ENCODE results near the gene PLXNA4. TPM values are rescaled to one million over a fixed set of nuclear protein-coding genes. Genes with fewer than 3 reads are reported as not detected.
"Not testable (repeated sequence)": the region's sequence is repeated elsewhere in the genome, so short reads cannot be mapped to it uniquely, and the experiment has no call there.

The PLXNA4 gene
- total RNA-seq, 1 experiment from 2014 or later: 0.81 TPM

DNA sequence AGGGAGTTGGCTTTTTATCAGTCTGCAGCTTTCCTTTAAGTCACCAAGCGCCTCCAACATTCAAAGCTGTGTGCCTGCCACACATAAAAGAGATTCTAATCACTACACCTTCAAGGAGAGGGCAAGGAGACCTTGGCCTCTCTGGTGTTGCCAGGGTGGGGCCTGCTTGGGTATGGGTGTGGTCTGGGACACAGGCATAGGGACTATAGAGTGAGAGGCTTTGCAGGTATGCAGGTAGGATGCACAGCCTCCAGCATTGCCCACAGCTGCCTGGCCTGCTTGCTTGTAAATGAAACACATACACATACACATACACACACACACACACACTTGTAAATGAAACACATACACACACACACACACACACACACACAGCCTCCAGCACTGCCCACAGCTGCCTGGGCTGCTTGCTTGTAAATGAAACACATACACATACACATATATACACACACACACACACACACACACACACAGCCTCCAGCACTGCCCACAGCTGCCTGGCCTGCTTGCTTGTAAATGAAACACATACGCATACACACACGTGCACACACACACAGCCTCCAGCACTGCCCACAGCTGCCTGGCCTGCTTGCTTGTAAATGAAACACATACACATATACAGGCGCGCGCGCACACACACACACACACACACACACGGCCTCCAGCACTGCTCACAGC is 397.7 kb downstream of the PLXNA4 start:
- DNase-seq (ENCODE audit: low spot score); H3K27me3 Mint-ChIP-seq (ENCODE audit: low read depth): not testable (repeated sequence)

DNA sequence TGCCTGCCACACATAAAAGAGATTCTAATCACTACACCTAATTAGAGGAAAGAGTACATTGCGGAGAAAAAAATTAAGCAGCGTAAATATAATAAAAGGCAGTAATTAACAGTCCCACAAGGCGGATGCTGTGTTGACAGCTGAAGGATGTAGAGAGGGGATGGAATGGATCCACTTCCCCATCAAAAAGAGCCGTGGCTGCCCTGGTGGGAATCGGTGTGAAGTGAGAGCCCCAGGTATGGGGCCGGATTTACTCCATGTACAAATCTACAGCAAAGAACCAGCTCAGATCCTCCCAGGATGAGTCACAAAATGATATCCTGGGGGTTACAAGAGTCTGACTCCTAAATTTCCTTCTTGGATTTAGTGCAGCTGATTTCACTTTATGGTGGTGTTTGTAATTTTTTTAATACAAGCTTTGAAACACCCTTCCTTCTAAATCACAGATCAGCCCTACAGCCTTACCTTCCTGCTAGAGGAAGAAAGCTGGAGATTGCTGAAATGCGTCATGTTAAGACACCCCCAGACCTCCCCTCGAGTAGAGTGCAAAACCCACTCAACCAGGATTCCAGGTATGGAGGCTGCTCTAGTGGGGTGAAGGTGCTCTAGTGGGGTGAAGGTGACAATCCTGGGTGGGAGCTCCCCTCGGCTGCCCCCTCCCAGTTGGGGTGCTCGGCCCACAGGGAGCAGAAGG is 398.4 kb downstream of the PLXNA4 start:
- no peak overlapping the region for H3K27ac Mint-ChIP-seq
- H3K27me3 Mint-ChIP-seq (ENCODE audit: low read depth): no peaks in the 10 kb centered on the region
- TF ChIP-seq, protein P1, sequence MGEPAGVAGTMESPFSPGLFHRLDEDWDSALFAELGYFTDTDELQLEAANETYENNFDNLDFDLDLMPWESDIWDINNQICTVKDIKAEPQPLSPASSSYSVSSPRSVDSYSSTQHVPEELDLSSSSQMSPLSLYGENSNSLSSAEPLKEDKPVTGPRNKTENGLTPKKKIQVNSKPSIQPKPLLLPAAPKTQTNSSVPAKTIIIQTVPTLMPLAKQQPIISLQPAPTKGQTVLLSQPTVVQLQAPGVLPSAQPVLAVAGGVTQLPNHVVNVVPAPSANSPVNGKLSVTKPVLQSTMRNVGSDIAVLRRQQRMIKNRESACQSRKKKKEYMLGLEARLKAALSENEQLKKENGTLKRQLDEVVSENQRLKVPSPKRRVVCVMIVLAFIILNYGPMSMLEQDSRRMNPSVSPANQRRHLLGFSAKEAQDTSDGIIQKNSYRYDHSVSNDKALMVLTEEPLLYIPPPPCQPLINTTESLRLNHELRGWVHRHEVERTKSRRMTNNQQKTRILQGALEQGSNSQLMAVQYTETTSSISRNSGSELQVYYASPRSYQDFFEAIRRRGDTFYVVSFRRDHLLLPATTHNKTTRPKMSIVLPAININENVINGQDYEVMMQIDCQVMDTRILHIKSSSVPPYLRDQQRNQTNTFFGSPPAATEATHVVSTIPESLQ (CRISPR knock-in tag; IDR thresholded peaks at IDR 0.05): no peak
- TF ChIP-seq, protein P2, sequence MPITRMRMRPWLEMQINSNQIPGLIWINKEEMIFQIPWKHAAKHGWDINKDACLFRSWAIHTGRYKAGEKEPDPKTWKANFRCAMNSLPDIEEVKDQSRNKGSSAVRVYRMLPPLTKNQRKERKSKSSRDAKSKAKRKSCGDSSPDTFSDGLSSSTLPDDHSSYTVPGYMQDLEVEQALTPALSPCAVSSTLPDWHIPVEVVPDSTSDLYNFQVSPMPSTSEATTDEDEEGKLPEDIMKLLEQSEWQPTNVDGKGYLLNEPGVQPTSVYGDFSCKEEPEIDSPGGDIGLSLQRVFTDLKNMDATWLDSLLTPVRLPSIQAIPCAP (CRISPR knock-in tag; IDR thresholded peaks at IDR 0.05): no peak
- TF ChIP-seq NR1H2 (CRISPR knock-in tag; IDR thresholded peaks at IDR 0.05): no peak
- no peak for TF ChIP-seq ZBTB21 (CRISPR knock-in tag; IDR thresholded peaks at IDR 0.05; ENCODE audit: borderline replicate concordance)
- TF ChIP-seq ATF1 (CRISPR knock-in tag; IDR thresholded peaks at IDR 0.05): no peak
- no peak for TF ChIP-seq IRF2 (CRISPR knock-in tag; IDR thresholded peaks at IDR 0.05; ENCODE audit: borderline replicate concordance, low read depth)
- no peak for TF ChIP-seq ESRRA (CRISPR knock-in tag; IDR thresholded peaks at IDR 0.05; ENCODE audit: borderline replicate concordance)
- TF ChIP-seq, protein P3, sequence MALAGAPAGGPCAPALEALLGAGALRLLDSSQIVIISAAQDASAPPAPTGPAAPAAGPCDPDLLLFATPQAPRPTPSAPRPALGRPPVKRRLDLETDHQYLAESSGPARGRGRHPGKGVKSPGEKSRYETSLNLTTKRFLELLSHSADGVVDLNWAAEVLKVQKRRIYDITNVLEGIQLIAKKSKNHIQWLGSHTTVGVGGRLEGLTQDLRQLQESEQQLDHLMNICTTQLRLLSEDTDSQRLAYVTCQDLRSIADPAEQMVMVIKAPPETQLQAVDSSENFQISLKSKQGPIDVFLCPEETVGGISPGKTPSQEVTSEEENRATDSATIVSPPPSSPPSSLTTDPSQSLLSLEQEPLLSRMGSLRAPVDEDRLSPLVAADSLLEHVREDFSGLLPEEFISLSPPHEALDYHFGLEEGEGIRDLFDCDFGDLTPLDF (CRISPR knock-in tag; IDR thresholded peaks at IDR 0.05): no peak
- TF ChIP-seq, protein P4, sequence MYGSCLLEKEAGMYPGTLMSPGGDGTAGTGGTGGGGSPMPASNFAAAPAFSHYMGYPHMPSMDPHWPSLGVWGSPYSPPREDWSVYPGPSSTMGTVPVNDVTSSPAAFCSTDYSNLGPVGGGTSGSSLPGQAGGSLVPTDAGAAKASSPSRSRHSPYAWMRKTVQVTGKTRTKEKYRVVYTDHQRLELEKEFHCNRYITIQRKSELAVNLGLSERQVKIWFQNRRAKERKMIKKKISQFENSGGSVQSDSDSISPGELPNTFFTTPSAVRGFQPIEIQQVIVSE (CRISPR knock-in tag; IDR thresholded peaks at IDR 0.05; ENCODE audit: borderline replicate concordance): no peak
- no peak for DNase-seq (ENCODE audit: low spot score)
- CTCF ChIA-PET: interaction anchor here (0.9 kb wide), 1 partner anchor 488 kb away, joined by 5 read pairs; no protein-coding TSS in a partner anchor
- peaks cover 3% of the 10 kb centered on the region; the same call in 1 of the 2 replicates for H3K4me1 Mint-ChIP-seq
- no peak for ATAC-seq
- POLR2A ChIA-PET: interaction anchor here (1.3 kb wide), 1 partner anchor 11 kb away, joined by 3 read pairs; no protein-coding TSS in a partner anchor
- no peaks in the 10 kb centered on the region for H3K9me3 Mint-ChIP-seq
- H3K36me3 Mint-ChIP-seq: no peaks in the 10 kb centered on the region
- no peak overlapping the region for H3K4me3 Mint-ChIP-seq

More for the DNA sequence above, 397.7 kb downstream of the PLXNA4 start:
- not testable (repeated sequence) for H3K27ac Mint-ChIP-seq, H3K4me3 Mint-ChIP-seq, H3K9me3 Mint-ChIP-seq, ATAC-seq, H3K36me3 Mint-ChIP-seq, H3K4me1 Mint-ChIP-seq
- ChIA-PET CTCF (interaction anchor here (0.9 kb wide), 1 partner anchor 489 kb away, joined by 5 read pairs; no protein-coding TSS in a partner anchor), POLR2A (interaction anchor here (1.3 kb wide), 1 partner anchor 10 kb away, joined by 3 read pairs; no protein-coding TSS in a partner anchor)

DNA sequence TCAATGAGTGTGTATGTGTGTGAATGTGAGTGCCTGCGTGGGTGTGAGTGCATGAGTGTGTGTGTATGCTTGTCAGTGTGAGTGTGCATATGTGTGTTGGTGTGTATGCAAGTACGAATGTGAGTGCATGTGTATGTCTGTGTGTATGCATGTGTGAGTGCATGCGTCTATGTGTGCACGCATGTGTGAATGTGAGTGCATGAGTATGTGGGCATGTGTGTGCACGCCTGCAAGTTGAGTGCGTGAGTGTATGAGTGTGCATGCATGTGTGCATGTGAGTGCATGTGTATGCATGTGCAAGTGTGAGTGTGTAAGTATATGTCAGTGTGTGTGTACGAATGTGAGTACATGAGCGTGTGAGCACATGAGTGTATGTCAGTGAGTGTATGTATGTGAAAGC is 399.6 kb downstream of the PLXNA4 start:
- Mint-ChIP-seq H3K4me1 (peaks cover 3% of the 10 kb centered on the region; the same call in 1 of the 2 replicates), H3K9me3 (no peaks in the 10 kb centered on the region), H3K36me3 (no peaks in the 10 kb centered on the region), H3K4me3 (no peak overlapping the region), H3K27me3 (ENCODE audit: low read depth) (no peaks in the 10 kb centered on the region), H3K27ac (no peak overlapping the region)
- POLR2A ChIA-PET: no interaction called here
- no peak for TF ChIP-seq NR3C1 (CRISPR knock-in tag; conservative IDR thresholded peaks at IDR 0.05; ENCODE audit: low read depth)
- DNase-seq (ENCODE audit: low spot score) (no peak), ATAC-seq (no peak)
- CTCF ChIA-PET: no interaction called here

DNA sequence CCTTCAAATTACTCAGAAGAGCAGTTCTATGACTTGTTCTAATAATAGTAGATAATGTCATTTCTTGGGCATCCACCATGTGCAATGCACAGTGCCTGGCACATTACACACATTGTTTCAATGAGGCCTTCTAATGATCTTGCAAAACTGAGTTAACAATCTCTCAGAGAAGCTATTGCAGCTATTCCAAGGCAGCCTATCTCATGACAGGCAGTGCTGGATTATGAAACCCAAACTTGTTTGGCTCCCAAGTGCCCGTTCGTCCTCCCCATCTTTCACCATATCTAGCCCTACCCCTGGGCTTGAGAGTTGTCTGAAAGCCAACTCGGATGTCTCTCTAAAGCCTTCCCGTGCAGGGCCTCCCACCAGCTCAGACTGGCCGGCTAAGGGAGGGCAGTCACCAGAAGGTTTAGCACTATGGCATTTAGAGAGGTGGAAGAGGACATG is 405.1 kb downstream of the PLXNA4 start:
- no peak for TF ChIP-seq FOXK1 (CRISPR knock-in tag; IDR thresholded peaks at IDR 0.05)
- TF ChIP-seq HMGA2 (CRISPR knock-in tag; IDR thresholded peaks at IDR 0.05): no peak
- TF ChIP-seq ZNF263 (CRISPR knock-in tag; IDR thresholded peaks at IDR 0.05; ENCODE audit: low read depth): no peak
- TF ChIP-seq NR1H2 (CRISPR knock-in tag; IDR thresholded peaks at IDR 0.05): no peak
- ChIA-PET CTCF (interaction anchor here (0.9 to 1.9 kb wide), 3 partner anchors 10 to 226 kb away, joined by 3 to 7 read pairs (median 5); no protein-coding TSS in a partner anchor), POLR2A (no interaction called here)
- H3K27ac Mint-ChIP-seq: no peak overlapping the region
- H3K9me3 Mint-ChIP-seq: no peaks in the 10 kb centered on the region
- no peak for DNase-seq (ENCODE audit: low spot score)
- H3K27me3 Mint-ChIP-seq (ENCODE audit: low read depth): no peaks in the 10 kb centered on the region
- H3K4me1 Mint-ChIP-seq: peaks cover 7% of the 10 kb centered on the region
- no peak for ATAC-seq
- no peak overlapping the region for H3K4me3 Mint-ChIP-seq
- no peaks in the 10 kb centered on the region for H3K36me3 Mint-ChIP-seq

All from WTC11 (cell line).